Left lung (tissue), 10 donors: ENCODE data around the gene CATSPERB. TPM values are rescaled to one million over a fixed set of nuclear protein-coding genes. Genes with fewer than 3 reads are reported as not detected.
A peak's percentile ranks its signal among the peaks of the same experiment; 100 is the strongest.

ENCODE experiments used
- ATAC-seq: fragments of 200-7000 bp; cut with Tn5 transposase; one replicate; pipeline ENCODE4 v1.9.1; 2020; ENCODE audit warnings: moderate library complexity
- DNase-seq, 4 donors: peaks; one replicate each; pipeline ENCODE4 v3.0.0-alpha.2; 2013 to 2020
- H3K27ac ChIP-seq, 2 donors: fragments of 200-600 bp; sonication (generic) in 1 of 2; one replicate each; pipeline versions ENCODE4 v1.5.0 to v1.8.0; 2020 to 2021
- H3K27me3 ChIP-seq, 2 donors: fragments of 200-600 bp; sonication (generic) in 1 of 2; one replicate each; pipeline versions ENCODE4 v1.5.0 to v1.8.0; 2020 to 2021
- H3K36me3 ChIP-seq, 2 donors: fragments of 200-600 bp; sonication (generic) in 1 of 2; one replicate each; pipeline versions ENCODE4 v1.5.0 to v1.8.0; 2020 to 2021
- H3K4me1 ChIP-seq, 2 donors: fragments of 200-600 bp; one replicate each; pipeline ENCODE4 v1.8.0; 2021
- H3K4me3 ChIP-seq, 2 donors: fragments of 200-600 bp; sonication (generic) in 1 of 2; one replicate each; pipeline versions ENCODE4 v1.5.0 to v1.8.0; 2020 to 2021; ENCODE audit warnings: mild to moderate bottlenecking in 1 of 2
- H3K9me3 ChIP-seq, 2 donors: fragments of 200-600 bp; sonication (generic) in 1 of 2; one replicate each; pipeline versions ENCODE4 v1.5.0 to v1.8.0; 2020 to 2021
- intact Hi-C, 2 donors: fragments of 100-400 bp; cut with DNase I; formaldehyde crosslinking; loops; one replicate each; pipeline versions ENCODE4 v1.11.2 to v1.14.2; 2022
- polyA plus RNA-seq, 6 donors: library from polyadenylated mRNA; unstranded; fragments of 120-200 nt; gene quantifications; one replicate each; pipeline ENCODE4 v1.2.1, GENCODE V29; 2013; ENCODE audit not compliant: insufficient read length in 6 of 6
- total RNA-seq, 2 donors: library from RNA; stranded (reverse); fragmentation: NEBNext Ultra II Directional; extraction: Animal tissue kit (Norgen Biotek cat#: 25700); gene quantifications; one replicate each; pipeline ENCODE4 v1.2.1, GENCODE V29; 2021
- TF ChIP-seq, protein P1 (sequence below), 2 donors: fragments of 200-600 bp; sonication (generic) in 1 of 2; IDR thresholded peaks; one replicate each; pipeline versions ENCODE4 v1.5.0 to v1.8.0; 2021; ENCODE audit warnings: antibody characterized with exemption in 2 of 2
- donor health status: DM: no; HTN: yes; CAD: no.
- donor health status: DM: no; HTN: no; CAD: no.

Gene CATSPERB
- total and polyA plus RNA-seq, 8 donors, result 0.83 to 3.6 (median 1.6) TPM

- ATAC-seq, result peak; percentile 53
- Histone ChIP-seq H3K27ac (no peak overlapping the region), H3K4me1 (no peaks in the 10 kb centered on the region), H3K9me3 (no peaks in the 10 kb centered on the region), H3K27me3 (no peaks in the 10 kb centered on the region), H3K36me3 (no peaks in the 10 kb centered on the region), H3K4me3 (no peak overlapping the region)
- DNase-seq, result no peak
- TF ChIP-seq, protein P1, sequence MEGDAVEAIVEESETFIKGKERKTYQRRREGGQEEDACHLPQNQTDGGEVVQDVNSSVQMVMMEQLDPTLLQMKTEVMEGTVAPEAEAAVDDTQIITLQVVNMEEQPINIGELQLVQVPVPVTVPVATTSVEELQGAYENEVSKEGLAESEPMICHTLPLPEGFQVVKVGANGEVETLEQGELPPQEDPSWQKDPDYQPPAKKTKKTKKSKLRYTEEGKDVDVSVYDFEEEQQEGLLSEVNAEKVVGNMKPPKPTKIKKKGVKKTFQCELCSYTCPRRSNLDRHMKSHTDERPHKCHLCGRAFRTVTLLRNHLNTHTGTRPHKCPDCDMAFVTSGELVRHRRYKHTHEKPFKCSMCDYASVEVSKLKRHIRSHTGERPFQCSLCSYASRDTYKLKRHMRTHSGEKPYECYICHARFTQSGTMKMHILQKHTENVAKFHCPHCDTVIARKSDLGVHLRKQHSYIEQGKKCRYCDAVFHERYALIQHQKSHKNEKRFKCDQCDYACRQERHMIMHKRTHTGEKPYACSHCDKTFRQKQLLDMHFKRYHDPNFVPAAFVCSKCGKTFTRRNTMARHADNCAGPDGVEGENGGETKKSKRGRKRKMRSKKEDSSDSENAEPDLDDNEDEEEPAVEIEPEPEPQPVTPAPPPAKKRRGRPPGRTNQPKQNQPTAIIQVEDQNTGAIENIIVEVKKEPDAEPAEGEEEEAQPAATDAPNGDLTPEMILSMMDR (IDR thresholded peaks at IDR 0.05), result no peak
- intact Hi-C loops, result no loop called here
These were observed 77.0 kb downstream of the CATSPERB start for GRCh38 chr14:91654836-91655235.

DNA sequence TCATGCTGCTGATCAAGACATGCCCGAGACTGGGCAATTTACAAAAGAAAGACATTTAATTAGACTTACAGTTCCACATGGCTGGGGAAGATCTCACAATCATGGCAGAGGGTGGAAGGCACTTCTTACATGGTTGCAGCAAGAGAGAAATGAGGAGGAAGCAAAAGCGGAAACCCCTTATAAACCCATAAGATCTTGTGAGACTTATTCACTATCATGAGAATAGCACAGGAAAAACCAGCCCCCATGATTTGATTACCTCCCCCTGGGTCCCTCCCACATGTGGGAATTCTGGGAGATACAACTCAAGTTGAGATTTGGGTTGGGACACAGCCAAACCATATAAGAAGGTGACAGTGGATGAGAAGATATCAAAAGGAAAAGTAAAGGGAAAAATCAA is 78.4 kb downstream of the CATSPERB start:
- ATAC-seq (no peak), DNase-seq (no peak)
- Histone ChIP-seq H3K27me3 (no peaks in the 10 kb centered on the region), H3K9me3 (no peaks in the 10 kb centered on the region), H3K27ac (no peak overlapping the region), H3K4me3 (no peak overlapping the region), H3K4me1 (no peaks in the 10 kb centered on the region), H3K36me3 (no peaks in the 10 kb centered on the region)
- TF ChIP-seq, protein P1 (IDR thresholded peaks at IDR 0.05), result no peak
- intact Hi-C loops, result no loop called here

DNA sequence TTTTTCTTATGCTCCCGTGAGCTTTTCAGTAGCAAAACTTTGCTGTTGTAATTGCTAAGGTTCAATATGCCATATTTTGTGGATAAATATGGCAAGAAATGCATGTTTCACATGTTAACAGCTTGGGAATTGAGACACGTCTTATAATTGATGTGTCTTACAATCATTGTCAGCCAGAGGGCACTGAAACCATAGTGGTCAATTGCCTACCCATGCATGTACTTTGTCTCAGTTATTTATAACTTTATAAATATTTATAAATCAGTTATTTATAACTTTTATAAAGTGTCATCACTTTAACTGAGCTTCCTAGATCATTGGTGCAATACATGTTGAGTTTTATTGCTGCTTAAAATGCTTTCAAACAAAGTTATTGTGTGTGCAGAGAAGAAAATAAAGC is 82.0 kb downstream of the CATSPERB start:
- no peaks in the 10 kb centered on the region for H3K9me3 ChIP-seq
- TF ChIP-seq, protein P1 (IDR thresholded peaks at IDR 0.05), result peak; percentile 24 to 36
- intact Hi-C loops, result no loop called here
- no peaks in the 10 kb centered on the region for H3K4me1 ChIP-seq
- H3K27me3 ChIP-seq, result no peaks in the 10 kb centered on the region
- H3K27ac ChIP-seq, result no peak overlapping the region
- peak; percentile 81 for ATAC-seq
- no peak overlapping the region for H3K4me3 ChIP-seq
- H3K36me3 ChIP-seq, result no peaks in the 10 kb centered on the region
- DNase-seq, result peak in 1 of 4 donors; percentile 22

- TF ChIP-seq, protein P1 (IDR thresholded peaks at IDR 0.05), result no peak
- DNase-seq (no peak), ATAC-seq (no peak)
- H3K27me3 ChIP-seq, result no peaks in the 10 kb centered on the region
- intact Hi-C loops, result no loop called here
- no peak overlapping the region for H3K27ac ChIP-seq
- H3K4me1 ChIP-seq, result no peaks in the 10 kb centered on the region
- no peaks in the 10 kb centered on the region for H3K9me3 ChIP-seq
- H3K4me3 ChIP-seq, result no peak overlapping the region
- no peaks in the 10 kb centered on the region for H3K36me3 ChIP-seq
These were observed 84.0 kb downstream of the CATSPERB start for GRCh38 chr14:91647856-91648255.

DNA sequence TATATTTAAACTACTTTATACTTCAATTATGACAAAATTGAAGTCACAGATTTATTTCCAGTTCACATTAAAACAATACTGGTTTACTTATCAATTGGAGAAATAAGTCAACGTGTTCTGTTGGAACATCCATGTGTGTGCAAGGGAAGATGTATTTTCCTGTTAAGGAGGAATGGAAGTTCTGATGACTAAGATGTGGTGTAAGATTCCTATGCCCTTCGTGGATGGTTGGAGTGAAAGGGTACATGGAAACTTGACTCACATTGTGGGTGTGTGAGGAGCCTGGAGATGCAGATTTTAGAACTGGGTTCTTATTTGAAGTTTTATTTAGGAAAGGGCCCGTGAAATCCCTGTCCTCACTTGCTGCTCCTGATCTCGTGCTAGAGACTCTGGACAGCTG is 95.3 kb downstream of the CATSPERB start:
- no peak overlapping the region for H3K4me3 ChIP-seq
- TF ChIP-seq, protein P1 (IDR thresholded peaks at IDR 0.05), result no peak
- intact Hi-C loops, result no loop called here
- no peak overlapping the region for H3K27ac ChIP-seq
- no peaks in the 10 kb centered on the region for H3K36me3 ChIP-seq
- no peaks in the 10 kb centered on the region for H3K27me3 ChIP-seq
- H3K9me3 ChIP-seq, result no peaks in the 10 kb centered on the region
- no peak for DNase-seq
- no peaks in the 10 kb centered on the region for H3K4me1 ChIP-seq
- ATAC-seq, result no peak
